Measurements from ENCODE around the gene PDE2A. TPM values are rescaled to one million over a fixed set of nuclear protein-coding genes. Genes with fewer than 3 reads are reported as not detected.

The PDE2A gene
- polyA plus RNA-seq, 3 donors: 0.18 to 1.7 (median 0.53) TPM

- Histone ChIP-seq H2AFZ (ENCODE audit: insufficient read depth, low read depth, low read length, poor library complexity, severe bottlenecking) (no peak overlapping the region), H3K9ac (ENCODE audit: insufficient read depth, low read length, poor library complexity, severe bottlenecking) (no peak overlapping the region), H3K9me3 (replicated peaks in 1 of 2; ENCODE audit: control insufficient read depth in 1 of 2, insufficient read depth in 1 of 2, low read length in 2 of 2) (no peaks in the 10 kb centered on the region), H3K27ac (ENCODE audit: low read depth in 1 of 2, low read length in 2 of 2) (no peak overlapping the region), H3K36me3 (replicated peaks in 1 of 2; ENCODE audit: control insufficient read depth in 1 of 2, insufficient read depth in 2 of 2, low read length in 2 of 2) (peaks cover 87 to 88% of the 10 kb centered on the region in 2 donors), H4K20me1 (ENCODE audit: insufficient read depth, low read length) (peaks cover 100% of the 10 kb centered on the region), H3K27me3 (ENCODE audit: control insufficient read depth in 2 of 2, insufficient read depth in 2 of 2, low read length in 2 of 2) (no peaks in the 10 kb centered on the region), H3K4me1 (ENCODE audit: control insufficient read depth in 1 of 2, insufficient read depth in 2 of 2, low read length in 2 of 2) (no peaks in the 10 kb centered on the region), H3K4me3 (replicated peaks in 1 of 3; ENCODE audit: low read depth in 2 of 3, low read length in 3 of 3) (no peak overlapping the region), H3K4me2 (replicated peaks; ENCODE audit: extremely low read depth, low read length, poor library complexity, severe bottlenecking) (no peak overlapping the region), H3K79me2 (ENCODE audit: insufficient read depth, low read length) (peaks cover 6% of the 10 kb centered on the region)
- intact Hi-C loops (cut with micrococcal nuclease): loop anchor here (5.0 to 10.0 kb wide), 2 partner anchors 214 to 488 kb away; no protein-coding TSS in a partner anchor
- 82% methylated on average over 7 of the region's 8 CpGs for WGBS (ENCODE audit: insufficient coverage)
- Mint-ChIP-seq H3K9me3 (no peaks in the 10 kb centered on the region), H3K27ac (peak overlapping the region; percentile 52 to 79 (median 66)), H3K4me1 (peaks cover 8% of the 10 kb centered on the region), H3K27me3 (ENCODE audit: low read depth in 3 of 3) (peaks cover 3 to 8% (median 4%) of the 10 kb centered on the region in 3 donors), H3K4me3 (no peak overlapping the region), H3K36me3 (peaks cover 80 to 90% of the 10 kb centered on the region in 2 donors)
- no peak for DNase-seq
- TF ChIP-seq, protein P1, sequence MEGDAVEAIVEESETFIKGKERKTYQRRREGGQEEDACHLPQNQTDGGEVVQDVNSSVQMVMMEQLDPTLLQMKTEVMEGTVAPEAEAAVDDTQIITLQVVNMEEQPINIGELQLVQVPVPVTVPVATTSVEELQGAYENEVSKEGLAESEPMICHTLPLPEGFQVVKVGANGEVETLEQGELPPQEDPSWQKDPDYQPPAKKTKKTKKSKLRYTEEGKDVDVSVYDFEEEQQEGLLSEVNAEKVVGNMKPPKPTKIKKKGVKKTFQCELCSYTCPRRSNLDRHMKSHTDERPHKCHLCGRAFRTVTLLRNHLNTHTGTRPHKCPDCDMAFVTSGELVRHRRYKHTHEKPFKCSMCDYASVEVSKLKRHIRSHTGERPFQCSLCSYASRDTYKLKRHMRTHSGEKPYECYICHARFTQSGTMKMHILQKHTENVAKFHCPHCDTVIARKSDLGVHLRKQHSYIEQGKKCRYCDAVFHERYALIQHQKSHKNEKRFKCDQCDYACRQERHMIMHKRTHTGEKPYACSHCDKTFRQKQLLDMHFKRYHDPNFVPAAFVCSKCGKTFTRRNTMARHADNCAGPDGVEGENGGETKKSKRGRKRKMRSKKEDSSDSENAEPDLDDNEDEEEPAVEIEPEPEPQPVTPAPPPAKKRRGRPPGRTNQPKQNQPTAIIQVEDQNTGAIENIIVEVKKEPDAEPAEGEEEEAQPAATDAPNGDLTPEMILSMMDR (IDR thresholded peaks at IDR 0.05): no peak
Observed at GRCh38 chr11:72686639-72687220, 12.5 kb upstream of the PDE2A start.

GRCh38 chr11:72685560-72686480 lies 11.6 kb upstream of the PDE2A start:
- H3K4me2 ChIP-seq (replicated peaks; ENCODE audit: extremely low read depth, low read length, poor library complexity, severe bottlenecking): no peak overlapping the region
- no peak overlapping the region for H3K4me3 Mint-ChIP-seq
- H3K4me3 ChIP-seq (replicated peaks in 1 of 3; ENCODE audit: low read depth in 2 of 3, low read length in 3 of 3): no peak overlapping the region
- no peaks in the 10 kb centered on the region for H3K9me3 Mint-ChIP-seq
- 87% methylated on average over 17 of the region's 24 CpGs for WGBS (ENCODE audit: insufficient coverage)
- peaks cover 4 to 13% (median 6%) of the 10 kb centered on the region in 3 donors for H3K27me3 Mint-ChIP-seq (ENCODE audit: low read depth in 3 of 3)
- H4K20me1 ChIP-seq (ENCODE audit: insufficient read depth, low read length): peaks cover 100% of the 10 kb centered on the region
- DNase-seq: no peak
- no peaks in the 10 kb centered on the region for H3K27me3 ChIP-seq (ENCODE audit: control insufficient read depth in 2 of 2, insufficient read depth in 2 of 2, low read length in 2 of 2)
- no peaks in the 10 kb centered on the region for H3K4me1 ChIP-seq (ENCODE audit: control insufficient read depth in 1 of 2, insufficient read depth in 2 of 2, low read length in 2 of 2)
- H3K9ac ChIP-seq (ENCODE audit: insufficient read depth, low read length, poor library complexity, severe bottlenecking): no peak overlapping the region
- intact Hi-C loops (cut with micrococcal nuclease): loop anchor here (5.0 to 10.0 kb wide), 2 partner anchors 214 to 489 kb away; no protein-coding TSS in a partner anchor
- peak overlapping the region in 3 of 7 donors; percentile 50 to 52 (median 50) for H3K27ac Mint-ChIP-seq
- TF ChIP-seq, protein P1 (IDR thresholded peaks at IDR 0.05): no peak
- no peaks in the 10 kb centered on the region for H3K9me3 ChIP-seq (replicated peaks in 1 of 2; ENCODE audit: control insufficient read depth in 1 of 2, insufficient read depth in 1 of 2, low read length in 2 of 2)
- peaks cover 4% of the 10 kb centered on the region for H3K79me2 ChIP-seq (ENCODE audit: insufficient read depth, low read length)
- peaks cover 8% of the 10 kb centered on the region for H3K4me1 Mint-ChIP-seq
- peaks cover 71 to 81% of the 10 kb centered on the region in 2 donors for H3K36me3 Mint-ChIP-seq
- no peak overlapping the region for H3K27ac ChIP-seq (ENCODE audit: low read depth in 1 of 2, low read length in 2 of 2)
- peaks cover 78 to 79% of the 10 kb centered on the region in 2 donors for H3K36me3 ChIP-seq (replicated peaks in 1 of 2; ENCODE audit: control insufficient read depth in 1 of 2, insufficient read depth in 2 of 2, low read length in 2 of 2)
- H2AFZ ChIP-seq (ENCODE audit: insufficient read depth, low read depth, low read length, poor library complexity, severe bottlenecking): no peak overlapping the region
